Measurements from ENCODE around the gene TTC28. TPM values are rescaled to one million over a fixed set of nuclear protein-coding genes. Genes with fewer than 3 reads are reported as not detected.
"Not testable (repeated sequence)": the region's sequence is repeated elsewhere in the genome, so short reads cannot be mapped to it uniquely, and the experiment has no call there.

TTC28 gene
- total RNA-seq, 1 donor from 2014 or later = 3.2 TPM

DNA sequence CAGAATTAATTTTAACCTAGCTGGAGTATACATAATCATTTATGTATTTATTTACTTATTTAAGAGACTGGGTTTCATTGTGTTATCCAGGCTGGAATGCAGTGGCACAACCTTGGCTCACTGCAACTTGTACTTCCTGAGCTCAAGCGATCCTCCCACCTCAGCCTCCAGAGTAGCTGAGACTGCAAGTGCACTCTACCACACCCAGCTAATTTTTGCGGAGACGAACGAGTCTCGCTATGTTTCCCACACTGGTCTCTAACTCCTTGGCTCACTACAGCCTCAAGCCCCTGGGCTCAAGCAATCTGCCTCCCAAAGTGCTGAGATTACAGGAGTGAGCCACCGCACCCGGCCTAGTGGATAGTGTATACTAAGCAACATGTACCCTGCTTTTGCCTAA lies 1.5 kb downstream of the TTC28 start:
- DNase-seq (ENCODE audit: low read depth) = not testable (repeated sequence)

DNA sequence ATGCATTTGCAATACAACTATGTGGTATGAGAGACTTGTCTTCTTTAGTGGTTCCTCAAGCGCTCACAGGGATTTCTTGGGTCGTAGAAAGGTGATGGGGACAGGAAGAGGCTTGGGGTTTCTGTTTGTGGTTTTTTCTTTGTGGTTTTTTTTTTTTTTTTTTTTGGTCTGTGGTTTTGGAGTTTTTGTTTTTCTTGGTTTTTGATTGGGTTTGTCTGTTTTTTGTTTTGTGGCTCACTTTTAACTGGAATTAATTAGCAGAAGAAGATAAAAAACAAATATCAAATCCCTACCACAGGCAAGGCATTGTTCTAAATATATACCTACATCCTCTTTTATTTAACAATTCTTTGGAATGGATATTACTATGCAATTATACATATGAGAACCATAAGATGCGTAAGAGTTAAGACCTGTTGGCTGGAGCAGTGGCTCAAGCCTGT lies 5.5 kb downstream of the TTC28 start:
- DNase-seq (ENCODE audit: low read depth) = peak; percentile 53

DNA sequence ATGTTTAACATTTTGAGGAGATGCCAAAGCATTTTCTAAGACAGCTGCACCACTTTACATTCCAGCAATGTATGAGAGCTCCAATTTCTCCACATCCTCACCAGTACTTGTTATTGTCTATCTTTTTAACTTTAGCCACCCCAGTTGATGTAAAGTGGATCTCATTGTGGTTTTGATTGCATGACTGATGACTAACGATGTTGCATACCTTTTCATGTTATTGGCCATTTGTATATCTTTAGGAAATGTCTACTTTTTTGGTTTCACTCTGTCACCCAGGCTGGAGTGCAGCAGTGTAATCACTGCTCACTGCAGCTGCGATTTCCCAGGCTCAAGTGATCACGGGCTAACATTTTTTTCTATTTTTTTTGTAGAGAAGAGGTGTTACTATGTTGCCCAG lies 8.9 kb downstream of the TTC28 start:
- no peak for DNase-seq (ENCODE audit: low read depth)

DNA sequence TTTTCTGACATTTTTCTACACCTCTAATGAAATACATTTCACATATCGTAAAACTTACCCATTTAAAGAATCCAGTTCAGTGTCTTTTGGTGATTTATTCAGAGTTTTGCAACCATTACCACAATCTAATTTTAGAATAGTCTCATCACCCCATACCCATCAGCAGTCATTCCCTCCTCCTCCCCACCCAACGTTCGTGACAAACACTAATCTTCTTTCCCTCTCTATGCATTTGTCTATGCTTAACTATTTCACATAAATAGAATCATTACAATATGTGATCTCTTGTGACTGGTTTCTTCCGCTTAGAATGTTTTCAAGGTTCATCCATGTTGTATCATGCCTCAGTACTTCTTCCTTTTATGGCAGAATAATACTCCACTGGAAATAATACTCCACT lies 9.5 kb downstream of the TTC28 start:
- DNase-seq (ENCODE audit: low read depth) = peak; percentile 41

DNA sequence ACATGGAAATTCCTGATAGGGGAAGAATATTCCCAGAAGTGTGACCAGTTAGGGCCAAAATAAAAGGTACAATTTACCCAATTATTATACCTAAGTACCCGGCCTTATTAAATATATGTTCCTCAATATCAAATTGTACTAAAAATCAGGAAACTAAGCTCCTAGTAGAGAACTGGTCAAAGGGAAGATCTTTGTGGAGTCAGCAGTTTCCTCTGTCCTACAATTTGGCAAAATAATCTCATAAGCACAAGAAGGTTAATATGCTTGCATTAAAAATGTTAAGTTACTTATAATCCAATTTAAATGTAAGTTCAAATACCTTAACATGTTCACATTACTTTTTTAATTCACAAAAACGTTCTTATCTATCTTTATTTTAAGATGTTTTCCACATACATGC lies 10.3 kb downstream of the TTC28 start:
- DNase-seq (ENCODE audit: low read depth) = no peak

DNA sequence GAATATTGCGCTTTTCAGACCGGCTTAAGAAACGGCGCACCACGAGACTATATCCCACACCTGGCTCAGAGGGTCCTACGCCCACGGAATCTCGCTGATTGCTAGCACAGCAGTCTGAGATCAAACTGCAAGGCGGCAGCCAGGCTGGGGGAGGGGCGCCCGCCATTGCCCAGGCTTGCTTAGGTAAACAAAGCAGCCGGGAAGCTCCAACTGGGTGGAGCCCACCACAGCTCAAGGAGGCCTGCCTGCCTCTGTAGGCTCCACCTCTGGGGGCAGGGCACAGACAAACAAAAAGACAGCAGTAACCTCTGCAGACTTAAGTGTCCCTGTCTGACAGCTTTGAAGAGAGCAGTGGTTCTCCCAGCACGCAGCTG lies 16.1 kb downstream of the TTC28 start:
- DNase-seq (ENCODE audit: low read depth) = not testable (repeated sequence)

DNA sequence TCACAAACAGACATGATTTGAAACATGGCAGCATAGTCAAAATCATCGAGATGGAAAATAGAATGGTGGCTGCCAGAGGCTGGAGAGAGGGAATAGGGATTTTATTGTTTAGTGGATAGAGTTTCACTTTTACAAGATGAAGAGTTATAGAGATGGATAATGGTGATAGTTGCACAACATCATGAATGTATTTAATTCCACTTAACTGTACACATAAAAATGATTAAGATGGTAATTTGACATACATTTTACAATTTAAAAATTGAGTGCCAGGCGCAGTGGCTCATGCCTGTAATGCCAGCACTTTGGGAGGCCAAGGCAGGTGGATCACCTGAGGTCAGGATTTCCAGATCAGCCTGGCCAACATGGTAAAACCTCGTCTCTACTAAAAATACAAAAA lies 21.2 kb downstream of the TTC28 start:
- DNase-seq (ENCODE audit: low read depth) = no peak

DNA sequence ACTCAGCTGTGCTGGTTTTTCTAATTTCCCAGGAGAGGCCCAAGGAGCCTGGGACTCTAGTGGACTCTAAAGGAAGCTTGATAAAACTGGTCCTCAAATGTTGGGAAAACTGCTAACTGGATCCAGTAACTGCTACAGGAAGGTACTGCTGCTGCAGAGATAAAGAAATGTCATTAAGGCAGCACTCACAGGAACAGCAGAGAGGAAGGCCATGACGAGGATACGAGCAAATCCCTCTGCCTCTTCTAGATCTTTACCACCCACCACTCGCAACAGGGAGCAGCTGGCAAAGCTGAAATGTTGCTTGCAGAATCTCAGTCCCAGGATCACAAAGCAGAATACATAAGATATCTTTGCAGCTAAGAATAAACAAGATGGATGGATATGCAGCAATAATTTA lies 23.5 kb downstream of the TTC28 start:
- no peak for DNase-seq (ENCODE audit: low read depth)

DNA sequence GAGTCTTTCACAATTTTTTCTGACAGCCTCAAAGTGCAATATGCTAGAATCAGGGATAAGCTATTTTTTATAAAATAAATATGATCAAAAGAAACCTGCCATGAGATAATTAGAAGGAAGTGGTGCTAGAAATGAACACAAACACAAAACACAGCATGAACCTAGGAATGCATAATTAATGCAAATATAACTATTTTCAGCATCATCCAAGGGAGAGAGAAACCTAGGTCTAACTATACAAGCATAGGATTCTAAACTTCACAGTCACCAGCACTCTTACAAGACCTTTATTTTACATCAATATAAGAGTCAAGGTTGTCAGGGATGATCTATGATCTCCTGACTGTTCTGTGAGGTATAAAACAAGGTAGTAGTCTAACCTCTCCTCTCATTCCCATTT lies 29.2 kb downstream of the TTC28 start:
- DNase-seq (ENCODE audit: low read depth) = no peak

DNA sequence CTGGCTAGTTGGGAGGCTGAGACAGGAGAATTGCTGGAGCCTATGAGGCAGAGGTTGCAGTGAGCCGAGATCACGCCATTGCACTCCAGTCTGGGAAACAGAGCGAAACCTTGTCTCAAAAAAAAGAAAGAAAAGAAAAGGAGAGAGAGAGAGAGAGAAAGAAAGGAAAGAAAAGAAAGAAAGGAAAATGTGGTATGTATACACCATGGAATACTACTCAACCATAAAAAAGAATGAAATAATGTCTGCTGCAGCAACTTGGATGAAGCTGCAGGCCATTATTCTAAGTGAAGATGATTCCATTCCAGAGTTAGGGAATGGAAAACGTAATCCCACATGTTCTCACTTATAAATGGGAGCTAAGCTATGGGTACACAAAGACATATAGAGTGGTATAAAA lies 30.8 kb downstream of the TTC28 start:
- DNase-seq (ENCODE audit: low read depth) = no peak

DNA sequence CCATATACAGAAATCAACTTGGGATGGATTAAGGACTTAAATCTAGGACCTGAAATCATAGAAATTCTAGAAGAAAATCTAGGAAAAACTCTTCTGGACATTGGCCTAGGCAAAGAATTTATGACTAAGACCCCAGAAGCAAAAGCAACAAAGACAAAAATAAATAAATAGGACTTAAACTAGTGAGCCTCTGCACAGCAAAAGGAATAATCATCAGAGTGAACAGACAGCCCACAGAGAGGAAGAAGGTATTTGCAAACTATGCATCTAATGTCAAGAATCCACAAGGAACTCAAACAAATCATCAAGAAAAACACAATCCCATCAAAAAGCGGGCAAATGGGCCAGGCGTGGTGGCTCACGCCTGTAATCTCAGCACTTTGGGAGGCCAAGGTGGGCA lies 32.4 kb downstream of the TTC28 start:
- no peak for DNase-seq (ENCODE audit: low read depth)

DNA sequence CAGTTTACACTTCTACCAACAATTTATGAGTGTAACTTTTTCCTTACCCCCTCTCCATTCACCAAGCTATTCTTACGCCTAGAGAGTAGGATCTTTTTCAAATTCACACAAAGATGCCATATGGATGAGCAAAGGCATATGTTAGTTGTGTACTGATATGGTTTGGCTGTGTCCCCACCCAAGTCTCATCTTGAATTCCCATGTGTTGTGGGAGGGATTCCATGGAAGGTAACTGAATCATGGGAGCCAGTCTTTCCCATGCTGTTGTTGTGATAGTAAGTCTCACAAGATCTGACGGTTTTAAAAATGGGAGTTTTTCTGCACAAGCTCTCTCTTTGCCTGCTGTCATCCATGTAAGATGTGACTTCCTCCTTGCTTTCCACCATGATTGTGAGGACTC lies 40.3 kb downstream of the TTC28 start:
- no peak for DNase-seq (ENCODE audit: low read depth)

DNA sequence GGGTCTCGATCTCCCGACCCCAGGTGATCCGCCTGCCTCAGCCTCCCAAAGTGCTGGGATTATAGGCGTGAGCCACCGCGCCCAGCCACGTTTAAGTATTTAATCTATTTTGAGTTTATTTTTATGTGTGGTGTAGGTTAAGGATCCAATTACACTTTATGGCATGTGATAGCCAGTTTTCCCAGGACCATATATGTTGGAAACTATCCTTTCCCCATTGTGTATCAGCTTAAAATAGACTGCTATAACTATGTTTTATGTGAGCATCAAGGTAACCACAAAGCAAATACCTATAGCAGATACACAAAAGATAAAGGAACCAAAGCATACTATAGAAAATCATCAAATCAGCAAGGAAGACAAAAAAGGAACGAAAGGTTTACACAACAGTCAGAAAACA lies 42.4 kb downstream of the TTC28 start:
- DNase-seq (ENCODE audit: low read depth) = no peak

DNA sequence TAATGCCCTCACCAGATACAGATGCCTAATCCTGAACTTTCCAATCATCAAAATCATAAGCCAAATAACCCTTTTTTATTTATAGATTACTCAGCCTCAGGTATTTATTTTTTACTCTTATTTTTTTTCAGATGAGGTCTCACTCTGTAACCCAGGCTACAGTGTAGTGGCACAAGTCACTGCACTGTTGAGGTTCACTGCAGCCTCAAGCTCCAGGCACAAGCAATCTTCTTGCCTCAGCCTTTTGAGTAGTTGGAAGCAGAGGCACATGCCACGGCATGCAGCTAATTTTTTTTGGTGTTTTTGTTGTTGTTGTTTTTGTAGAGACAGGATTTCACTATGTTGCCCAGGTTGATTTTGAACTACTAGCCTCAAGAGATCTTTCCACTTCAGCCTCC lies 49.5 kb downstream of the TTC28 start:
- DNase-seq (ENCODE audit: low read depth) = no peak

DNA sequence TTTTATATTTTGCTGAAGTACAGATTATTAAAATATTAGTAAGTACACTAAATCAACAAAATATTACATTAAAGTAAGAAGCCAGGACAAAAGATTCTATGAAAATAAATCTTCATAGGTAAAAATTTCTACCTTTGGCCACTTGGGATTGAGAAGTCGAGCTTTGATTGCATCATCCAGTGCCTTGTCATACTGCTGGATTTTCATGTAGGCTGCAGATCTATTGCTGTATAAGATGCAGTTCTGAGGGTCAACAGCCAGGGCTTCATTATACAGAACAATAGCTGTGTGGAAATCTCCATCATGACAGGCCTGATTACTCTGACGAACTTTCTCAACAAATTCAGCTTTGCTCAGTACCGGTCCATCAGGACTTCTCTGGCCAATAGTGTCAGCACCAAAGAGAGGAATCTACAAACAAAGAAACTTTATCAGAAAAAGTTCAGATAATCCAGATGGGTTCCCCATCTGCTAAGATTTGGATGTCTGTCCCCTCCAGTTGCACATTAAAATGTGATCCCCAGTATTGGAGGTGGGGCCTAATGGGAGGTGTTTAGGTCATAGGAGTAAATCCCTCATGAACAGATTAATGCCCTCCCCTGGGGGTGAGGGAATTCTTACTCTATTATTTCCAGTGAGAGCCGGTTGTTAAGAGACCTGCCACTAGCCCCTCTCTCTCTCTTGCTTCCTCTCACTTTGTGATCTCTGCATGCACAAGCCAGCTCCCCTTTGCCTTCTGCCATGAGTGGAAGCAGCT lies 50.0 kb downstream of the TTC28 start:
- no peak for DNase-seq (ENCODE audit: low read depth)

DNA sequence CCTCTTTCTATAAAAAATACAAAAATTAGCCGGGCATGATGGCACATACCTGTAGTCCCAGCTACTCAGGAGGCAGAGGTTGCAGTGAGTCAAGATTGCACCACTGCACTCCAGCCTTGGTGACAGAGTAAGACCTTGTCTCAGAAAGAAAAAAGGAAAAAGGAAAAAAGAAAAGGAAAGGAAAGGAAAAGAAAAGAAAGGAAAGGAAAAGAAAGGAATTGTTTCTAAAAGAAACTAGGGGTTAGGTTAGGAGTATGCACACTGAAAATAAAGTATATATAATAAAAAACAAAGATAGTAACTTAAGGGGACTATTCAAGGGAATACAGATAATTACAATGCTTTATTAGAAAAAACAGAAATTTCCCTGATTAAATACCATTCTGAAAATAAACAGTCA lies 50.9 kb downstream of the TTC28 start:
- DNase-seq (ENCODE audit: low read depth) = no peak

DNA sequence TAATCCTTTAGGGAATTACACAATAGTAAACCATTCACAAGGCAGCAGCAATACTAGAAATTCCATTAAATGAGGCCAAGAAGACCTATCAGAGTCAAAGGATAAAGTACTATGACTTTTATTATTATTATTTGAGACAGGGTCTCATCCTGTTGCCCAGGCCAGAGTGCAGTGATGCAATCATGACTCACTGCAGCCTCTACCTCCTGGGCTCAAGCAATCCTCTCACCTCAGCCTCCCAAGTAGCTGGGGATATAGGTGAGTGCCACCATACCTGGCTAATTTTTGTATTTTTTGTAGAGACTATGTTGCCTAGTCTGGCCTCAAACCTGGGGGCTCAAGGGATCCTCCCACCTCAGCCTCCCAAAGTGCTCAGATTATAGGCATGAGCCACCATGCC lies 51.8 kb downstream of the TTC28 start:
- DNase-seq (ENCODE audit: low read depth) = no peak

DNA sequence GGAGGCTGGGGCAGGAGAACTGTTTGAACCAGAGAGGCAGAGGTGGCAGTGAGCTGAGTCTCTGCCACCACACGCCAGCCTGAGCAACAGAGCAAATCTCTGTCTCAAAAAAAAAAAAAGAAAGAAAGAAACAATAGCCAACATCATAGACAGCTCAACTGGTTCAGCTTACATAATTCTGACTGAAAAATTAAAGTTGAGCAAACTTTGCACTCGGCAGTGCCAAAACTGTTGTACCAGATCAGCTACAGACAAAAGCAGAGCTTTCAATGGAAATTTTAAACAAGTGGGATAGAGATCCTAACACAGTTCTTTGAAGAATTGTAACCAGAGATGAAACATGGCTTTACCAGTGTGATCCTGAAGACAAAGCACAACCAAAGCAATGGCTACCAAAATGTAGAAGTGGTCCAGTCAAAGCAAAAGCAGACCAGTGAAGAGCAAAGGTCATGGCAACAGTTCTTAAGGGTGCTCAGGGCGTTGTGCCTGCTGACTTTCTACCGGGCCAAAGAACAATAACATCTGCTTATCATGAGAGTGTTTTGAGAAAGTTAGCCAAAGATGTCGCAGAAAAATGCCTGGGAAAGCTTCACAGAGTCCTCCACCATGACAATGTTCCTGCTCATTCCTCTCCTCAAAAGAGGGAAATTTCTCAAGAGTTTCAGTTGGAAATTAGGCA lies 59.3 kb downstream of the TTC28 start:
- DNase-seq (ENCODE audit: low read depth) = no peak

DNA sequence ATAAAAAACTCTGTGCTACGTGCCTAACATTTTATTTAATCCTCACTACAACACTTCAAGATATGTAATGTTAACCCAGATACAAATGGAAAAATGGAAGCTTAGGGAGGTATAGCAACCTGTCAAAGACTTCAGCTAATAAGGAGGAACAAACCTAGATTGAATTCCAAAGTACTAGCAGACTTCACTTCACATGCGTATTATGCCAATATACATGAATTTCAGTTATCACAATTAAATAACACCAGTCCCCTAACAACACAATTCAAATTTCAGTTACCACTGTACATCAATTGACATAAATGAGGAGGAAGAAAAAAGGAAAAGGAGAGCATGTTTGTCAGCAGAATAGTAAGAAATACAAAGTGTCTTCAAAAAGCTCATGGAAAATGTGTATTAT lies 60.4 kb downstream of the TTC28 start:
- DNase-seq (ENCODE audit: low read depth) = no peak

DNA sequence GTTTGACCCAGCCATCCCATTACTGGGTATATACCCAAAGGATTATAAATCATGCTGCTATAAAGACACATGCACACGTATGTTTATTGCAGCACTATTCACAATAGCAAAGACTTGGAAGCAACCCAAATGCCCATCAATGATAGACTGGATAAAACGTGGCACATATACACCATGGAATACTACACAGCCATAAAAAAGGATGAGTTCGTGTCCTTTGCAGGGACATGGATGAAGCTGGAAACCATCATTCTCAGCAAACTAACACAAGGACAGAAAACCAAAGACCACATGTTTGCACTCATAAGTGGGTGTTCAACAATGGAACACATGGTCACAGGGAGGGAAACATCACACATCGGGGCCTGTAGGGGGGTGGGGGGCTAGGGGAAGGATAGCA lies 64.2 kb downstream of the TTC28 start:
- not testable (repeated sequence) for DNase-seq (ENCODE audit: low read depth)

DNA sequence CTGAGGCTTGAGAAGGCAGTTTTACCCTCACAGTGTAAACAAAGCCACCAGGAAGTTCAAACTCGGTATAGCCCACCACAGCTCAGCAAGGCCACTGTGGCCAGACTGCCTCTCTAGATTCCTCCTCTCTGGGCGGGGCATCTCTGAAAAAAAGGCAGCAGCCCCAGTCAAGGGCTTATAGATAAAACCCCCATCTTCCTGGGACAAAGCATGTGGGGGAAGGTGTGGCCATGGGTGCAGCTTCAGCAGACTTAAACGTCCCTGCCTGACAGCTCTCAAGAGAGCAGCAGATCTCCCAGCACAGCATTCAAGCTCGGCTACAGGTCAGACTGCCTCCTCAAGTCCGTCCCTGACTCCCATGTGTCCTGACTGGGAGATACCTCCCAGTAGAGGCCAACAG lies 69.7 kb downstream of the TTC28 start:
- no peak for DNase-seq (ENCODE audit: low read depth)

DNA sequence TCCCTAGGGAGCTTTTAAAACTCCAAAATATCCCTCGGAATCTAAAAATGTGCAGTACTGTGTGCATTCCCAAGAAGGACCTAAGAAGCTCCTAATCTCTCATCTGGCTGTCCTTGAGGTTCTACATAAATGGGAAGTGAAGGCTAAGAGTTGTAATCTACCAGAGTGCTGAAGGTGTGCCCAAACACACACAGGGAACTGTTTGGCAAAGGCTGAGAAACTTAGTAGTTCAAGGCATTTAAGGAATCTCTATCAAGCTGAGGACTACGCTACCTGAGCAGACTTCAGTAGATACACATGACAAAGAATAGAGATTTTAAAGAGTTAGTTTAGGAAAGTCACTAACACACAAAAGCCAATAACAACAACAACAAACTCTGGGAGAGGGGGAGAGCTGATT lies 71.1 kb downstream of the TTC28 start:
- DNase-seq (ENCODE audit: low read depth) = no peak

DNA sequence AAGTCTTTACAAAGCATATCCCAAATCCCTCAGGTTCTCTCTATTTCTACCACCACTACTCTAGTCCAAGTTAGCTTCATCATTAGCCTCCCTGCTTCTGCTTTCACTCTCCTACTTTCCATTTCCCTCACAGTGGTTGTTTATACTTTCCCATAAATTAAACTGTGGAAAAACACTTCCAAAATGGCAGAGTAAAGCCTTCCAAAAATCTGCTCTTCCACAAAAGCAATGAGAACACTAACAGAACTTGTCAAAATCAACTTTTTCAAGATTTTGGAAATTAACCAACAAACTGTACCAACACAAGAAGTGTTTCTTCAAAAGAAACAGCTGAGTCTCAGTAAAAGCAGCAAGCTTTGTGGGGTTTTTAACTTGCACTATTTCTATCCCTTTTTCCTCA lies 71.8 kb downstream of the TTC28 start:
- DNase-seq (ENCODE audit: low read depth) = no peak
